H1 (cell line): ENCODE results near the gene MCEMP1. TPM values are rescaled to one million over a fixed set of nuclear protein-coding genes. Genes with fewer than 3 reads are reported as not detected.

ENCODE experiments used
- CTCF ChIA-PET: fragments of 300-600 bp; sonication (Branson Sonifier 250); formaldehyde crosslinking; loops from one replicate; lab custom pipeline; 2021; ENCODE audit not compliant: partially characterized antibody; lab: Charles Lee
- POLR2A ChIA-PET: fragments of 300-600 bp; sonication (Branson Sonifier 250); formaldehyde crosslinking; loops from one replicate; lab custom pipeline; 2021; ENCODE audit warnings: inconsistent platforms; ENCODE audit not compliant: partially characterized antibody; lab: Charles Lee
- DNase-seq, 2 experiments: peaks; one replicate each; pipeline versions ENCODE4 v3.0.0 to v3.0.0-alpha.2; 2010 to 2022; ENCODE audit warnings: low spot score in 2 of 2, low read depth in 1 of 2, mixed read lengths in 1 of 2
- FAIRE-seq: peaks from 2 replicates; lab custom pipeline; 2011; peaks lifted over from hg19 to GRCh38; lab: Jason Lieb, UNC
- H2AFZ ChIP-seq: 2 replicates; pipeline ENCODE4 v1.8.1; 2012; ENCODE audit warnings: low read length, inconsistent platforms
- H2AK5ac ChIP-seq: 2 replicates; pipeline ENCODE4 v1.6.1; 2013; ENCODE audit warnings: low read depth, low read length
- H2BK120ac ChIP-seq: replicated peaks from 2 replicates; pipeline ENCODE3; 2013; ENCODE audit warnings: low read depth, low read length, inconsistent platforms
- H2BK12ac ChIP-seq: 2 replicates; pipeline ENCODE4 v1.6.1; 2013; ENCODE audit warnings: low read depth, low read length
- H2BK15ac ChIP-seq: 2 replicates; pipeline ENCODE4 v1.6.1; 2013; ENCODE audit warnings: low read length
- H2BK20ac ChIP-seq: 2 replicates; pipeline ENCODE4 v1.6.1; 2013; ENCODE audit warnings: low read length
- H2BK5ac ChIP-seq: 2 replicates; pipeline ENCODE4 v1.6.1; 2013; ENCODE audit warnings: low read depth, low read length
- H3K14ac ChIP-seq: 2 replicates; pipeline ENCODE4 v1.6.1; 2013; ENCODE audit warnings: inconsistent platforms; ENCODE audit not compliant: insufficient read length
- H3K18ac ChIP-seq: 2 replicates; pipeline ENCODE4 v1.6.1; 2013; ENCODE audit warnings: low read length; ENCODE audit errors: extremely low read depth
- H3K23ac ChIP-seq: 2 replicates; pipeline ENCODE4 v1.6.1; 2013; ENCODE audit warnings: inconsistent platforms; ENCODE audit not compliant: insufficient read length
- H3K23me2 ChIP-seq: 2 replicates; pipeline ENCODE4 v1.6.1; 2013; ENCODE audit warnings: low read depth, low read length
- H3K27ac ChIP-seq: 2 replicates; pipeline ENCODE4 v1.6.1; 2011; ENCODE audit warnings: low read depth, low read length, inconsistent platforms
- H3K27me3 ChIP-seq, 4 experiments: replicated peaks in 1 of 4; 1 replicate in 1 of 4; 2 replicates in 3 of 4; pipeline versions ENCODE4 v1.6.1 to v1.8.1; 2011 to 2013; ENCODE audit warnings: low read length in 3 of 4, mild to moderate bottlenecking in 3 of 4, inconsistent platforms in 2 of 4, mixed read lengths in 2 of 4, moderate library complexity in 1 of 4; ENCODE audit not compliant: control insufficient read depth in 3 of 4, insufficient read depth in 3 of 4; ENCODE audit errors: extremely low read depth in 1 of 4
- H3K36me3 ChIP-seq, 4 experiments: 2 replicates each; pipeline versions ENCODE4 v1.6.1 to v1.8.1; 2011 to 2013; ENCODE audit warnings: mild to moderate bottlenecking in 4 of 4, low read length in 3 of 4, moderate library complexity in 2 of 4, control low read depth in 1 of 4, inconsistent platforms in 1 of 4; ENCODE audit not compliant: insufficient read depth in 4 of 4, control insufficient read depth in 2 of 4
- H3K4ac ChIP-seq: replicated peaks from 2 replicates; pipeline ENCODE3; 2013; ENCODE audit warnings: low read length, low read depth, mixed read lengths, inconsistent platforms; ENCODE audit not compliant: insufficient read length
- H3K4me1 ChIP-seq, 4 experiments: replicated peaks in 1 of 4; 1 replicate in 1 of 4; 2 replicates in 3 of 4; pipeline versions ENCODE4 v1.6.1 to v1.8.1; 2011 to 2013; ENCODE audit warnings: low read length in 3 of 4, inconsistent platforms in 2 of 4, mixed read lengths in 1 of 4; ENCODE audit not compliant: insufficient read depth in 4 of 4, control insufficient read depth in 3 of 4
- H3K4me2 ChIP-seq, 2 experiments: 2 replicates each; pipeline versions ENCODE4 v1.6.1 to v1.8.1; 2011 to 2013; ENCODE audit warnings: low read depth in 2 of 2, low read length in 2 of 2, control low read depth in 1 of 2, inconsistent platforms in 1 of 2, mild to moderate bottlenecking in 1 of 2; ENCODE audit not compliant: insufficient read depth in 1 of 2
- H3K4me3 ChIP-seq, 4 experiments: fragments of 200-600, 300-600 bp in 1 of 4; sonication (generic), shearing (Covaris generic), sonication (Bioruptor Twin) in 1 of 4; 2 replicates each; pipeline versions ENCODE4 v1.5.1 to v1.8.1; 2011 to 2016; ENCODE audit warnings: low read length in 4 of 4, low read depth in 3 of 4, control low read depth in 2 of 4, inconsistent platforms in 2 of 4, mild to moderate bottlenecking in 2 of 4, mixed read lengths in 1 of 4, moderate library complexity in 1 of 4; ENCODE audit not compliant: insufficient read depth in 2 of 4; ENCODE audit errors: extremely low read depth in 1 of 4
- H3K56ac ChIP-seq: replicated peaks from 2 replicates; pipeline ENCODE3; 2013; ENCODE audit warnings: low read depth, mild to moderate bottlenecking, mixed read lengths, low read length, inconsistent platforms; ENCODE audit not compliant: insufficient read length
- H3K79me1 ChIP-seq: 2 replicates; pipeline ENCODE4 v1.6.1; 2013; ENCODE audit warnings: low read depth, low read length, control low read depth
- H3K79me2 ChIP-seq, 2 experiments: 2 replicates each; pipeline versions ENCODE4 v1.6.1 to v1.8.1; 2012 to 2013; ENCODE audit warnings: low read length in 2 of 2, mild to moderate bottlenecking in 2 of 2, inconsistent platforms in 1 of 2; ENCODE audit not compliant: insufficient read depth in 2 of 2, control insufficient read depth in 1 of 2
- H3K9ac ChIP-seq, 4 experiments: replicated peaks in 1 of 4; 1 replicate in 1 of 4; 2 replicates in 3 of 4; pipeline versions ENCODE4 v1.6.1 to v1.8.1; 2011 to 2013; ENCODE audit warnings: low read depth in 3 of 4, low read length in 3 of 4, control low read depth in 2 of 4, mild to moderate bottlenecking in 2 of 4, moderate library complexity in 2 of 4, inconsistent platforms in 1 of 4; ENCODE audit errors: extremely low read depth in 1 of 4
- H3K9me3 ChIP-seq, 2 experiments: 2 replicates each; pipeline versions ENCODE4 v1.6.1 to v1.8.1; 2012 to 2013; ENCODE audit warnings: mild to moderate bottlenecking in 2 of 2, moderate library complexity in 2 of 2, control low read depth in 1 of 2, inconsistent platforms in 1 of 2, low read depth in 1 of 2, low read length in 1 of 2, mixed read lengths in 1 of 2; ENCODE audit not compliant: insufficient read depth in 2 of 2
- H4K20me1 ChIP-seq, 2 experiments: replicated peaks in 1 of 2; 2 replicates each; pipeline versions ENCODE3 to v1.8.1; 2011 to 2013; ENCODE audit warnings: inconsistent platforms in 2 of 2, low read length in 2 of 2, mild to moderate bottlenecking in 1 of 2; ENCODE audit not compliant: insufficient read depth in 2 of 2, control insufficient read depth in 1 of 2
- H4K5ac ChIP-seq: 2 replicates; pipeline ENCODE4 v1.6.1; 2013; ENCODE audit warnings: low read length, low read depth, mixed read lengths, inconsistent platforms; ENCODE audit not compliant: insufficient read length
- H4K8ac ChIP-seq: 2 replicates; pipeline ENCODE4 v1.8.0; 2013; ENCODE audit warnings: mild to moderate bottlenecking, moderate library complexity, low read length, inconsistent platforms; ENCODE audit not compliant: insufficient read depth; ENCODE audit errors: extremely low read depth
- H4K91ac ChIP-seq: replicated peaks from 2 replicates; pipeline ENCODE3; 2013; ENCODE audit warnings: low read length, mixed read lengths, inconsistent platforms; ENCODE audit not compliant: insufficient read length
- CBX5 ChIP-seq: fragments of 300-800, 300-1000 bp; sonication (generic); IDR thresholded peaks from 2 replicates; pipeline ENCODE4 v1.7.1; 2016; ENCODE audit warnings: antibody characterized with exemption, low read length, low read depth
- EZH2 ChIP-seq: fragments of 200-600 bp; sonication (generic); IDR thresholded peaks from 2 replicates; pipeline ENCODE4 v1.7.1; 2012; ENCODE audit warnings: low read depth, mild to moderate bottlenecking, moderate library complexity, low read length, inconsistent platforms; ENCODE audit not compliant: severe bottlenecking
- GTF2F1 ChIP-seq: IDR thresholded peaks from 2 replicates; pipeline ENCODE4 v1.6.1; 2012; ENCODE audit warnings: low read depth, low read length, improper control_type of control experiment, borderline replicate concordance
- TAF1 ChIP-seq: IDR thresholded peaks from 2 replicates; pipeline ENCODE4 v1.6.1; 2011; ENCODE audit warnings: mild to moderate bottlenecking, low read depth, low read length
- WGBS, 2 experiments: shearing (Covaris generic) in 1 of 2; methylation state at CpG; one replicate each; pipeline versions ENCODE4 v1.1.6 to v1.1.7; 2013 to 2015; ENCODE audit warnings: low lambda C conversion rate in 2 of 2, mixed read lengths in 2 of 2, inconsistent platforms in 1 of 2, low coverage in 1 of 2, missing lambda C conversion rate in 1 of 2; ENCODE audit not compliant: insufficient replicate concordance in 2 of 2, insufficient coverage in 1 of 2, insufficient read length in 1 of 2; ENCODE audit errors: extremely low coverage in 1 of 2, missing lambda C conversion rate in 1 of 2; 5-methylcytosine and 5-hydroxymethylcytosine counted together
- polyA plus RNA-seq, 7 experiments: library from polyadenylated mRNA; depleted of rRNA in 3 of 7; stranded (reverse) in 5 of 7; unstranded in 2 of 7; fragments of >200 nt in 5 of 7; fragments of 200-250 nt in 2 of 7; gene quantifications; 1 replicate in 5 of 7; 2 replicates in 1 of 7; 4 replicates in 1 of 7; pipeline versions ENCODE4 v1.2.1 to v1.2.3, GENCODE V29; 2011 to 2013; ENCODE audit warnings: missing spikeins in 2 of 7, mixed read lengths in 2 of 7
- total RNA-seq: library from RNA; stranded (reverse); fragmentation: NEBNext Ultra II Directional; extraction: Animal tissue kit (Norgen Biotek cat#: 25700); gene quantifications from 2 replicates; pipeline ENCODE4 v1.2.1, GENCODE V29; 2021

The MCEMP1 gene
- total and polyA plus RNA-seq, 2 of the 8 experiments (the other 6 are each of a cell fraction or from before 2014, with no cell fraction given): not detected

GRCh38 chr19:7716762-7717161 is 39.9 kb downstream of the MCEMP1 start:
- Histone ChIP-seq H4K20me1 (no peaks in the 10 kb centered on the region), H3K27ac (no peak overlapping the region), H3K27me3 (no peaks in the 10 kb centered on the region), H3K18ac (no peak overlapping the region), H3K9ac (no peak overlapping the region), H3K4me3 (no peak overlapping the region), H2BK12ac (no peak overlapping the region), H4K91ac (no peak overlapping the region), H3K4me2 (no peak overlapping the region), H4K5ac (no peak overlapping the region), H2AFZ (no peak overlapping the region), H3K79me2 (no peaks in the 10 kb centered on the region), H3K4me1 (no peaks in the 10 kb centered on the region), H2BK5ac (no peak overlapping the region), H3K79me1 (no peaks in the 10 kb centered on the region), H2AK5ac (no peak overlapping the region), H3K4ac (no peak overlapping the region), H3K56ac (no peak overlapping the region), H2BK20ac (no peak overlapping the region), H3K36me3 (no peaks in the 10 kb centered on the region), H3K23me2 (no peaks in the 10 kb centered on the region), H3K14ac (no peak overlapping the region), H2BK120ac (no peak overlapping the region), H3K9me3 (peaks cover 0 to 2% of the 10 kb centered on the region in 2 experiments; a peak in 1 of 4 replicates), H2BK15ac (no peak overlapping the region), H4K8ac (no peak overlapping the region), H3K23ac (no peak overlapping the region)
- ChIA-PET CTCF (no interaction called here), POLR2A (no interaction called here)
- no peak for FAIRE-seq
- WGBS, 2 experiments: 71% methylated on average over 1 of the region's 1 CpG; no CpG with 5 or more reads in 1 of the 2 experiments
- DNase-seq: no peak
- TF ChIP-seq CBX5 (no peak), GTF2F1 (no peak), TAF1 (no peak), EZH2 (no peak)
